H1 (cell line): ENCODE measurements around the gene ACOT7. TPM values are rescaled to one million over a fixed set of nuclear protein-coding genes. Genes with fewer than 3 reads are reported as not detected.

Experiments used
- ASH2L ChIP-seq: fragments of 200-600, 300-600 bp; sonication (generic); IDR thresholded peaks from one replicate; pipeline ENCODE4 v1.7.1; 2017; ENCODE audit warnings: low read length
- ATF2 ChIP-seq: IDR thresholded peaks from 2 replicates; pipeline ENCODE4 v1.6.1; 2012; ENCODE audit warnings: low read length, inconsistent platforms
- ATF3 ChIP-seq: IDR thresholded peaks from 2 replicates; pipeline ENCODE4 v1.6.1; 2011; ENCODE audit warnings: low read depth, mild to moderate bottlenecking, low read length; ENCODE audit not compliant: insufficient read depth
- CHD2 ChIP-seq: IDR thresholded peaks from 2 replicates; pipeline ENCODE4 v1.6.1; 2012; ENCODE audit warnings: low read length, improper control_type of control experiment
- EGR1 ChIP-seq: IDR thresholded peaks from 2 replicates; pipeline ENCODE4 v1.6.1; 2011; ENCODE audit warnings: low read depth, low read length, borderline replicate concordance
- FOSL1 ChIP-seq: IDR thresholded peaks from 2 replicates; pipeline ENCODE4 v1.6.1; 2011; ENCODE audit warnings: mild to moderate bottlenecking, low read depth, low read length, moderate library complexity; ENCODE audit not compliant: insufficient read depth
- HDAC2 ChIP-seq, 2 experiments: fragments of 300-600 bp in 1 of 2; sonication (generic) in 1 of 2; IDR thresholded peaks; 2 replicates each; pipeline ENCODE4 v1.6.1; 2011 to 2012; ENCODE audit warnings: low read depth in 2 of 2, low read length in 2 of 2, mild to moderate bottlenecking in 2 of 2, moderate library complexity in 2 of 2, borderline replicate concordance in 1 of 2, inconsistent platforms in 1 of 2
- RBBP5 ChIP-seq: IDR thresholded peaks from 2 replicates; pipeline ENCODE4 v1.7.1; 2012; ENCODE audit warnings: low read depth, mild to moderate bottlenecking, inconsistent platforms, low read length, moderate library complexity, borderline replicate concordance
- SIRT6 ChIP-seq: IDR thresholded peaks from one replicate; pipeline ENCODE4 v1.7.1; 2012; ENCODE audit warnings: low read length, inconsistent platforms
- polyA plus RNA-seq, 7 experiments: library from polyadenylated mRNA; depleted of rRNA in 3 of 7; stranded (reverse) in 5 of 7; unstranded in 2 of 7; fragments of >200 nt in 5 of 7; fragments of 200-250 nt in 2 of 7; gene quantifications; 1 replicate in 5 of 7; 2 replicates in 1 of 7; 4 replicates in 1 of 7; pipeline versions ENCODE4 v1.2.1 to v1.2.3, GENCODE V29; 2011 to 2013; ENCODE audit warnings: missing spikeins in 2 of 7, mixed read lengths in 2 of 7
- total RNA-seq: library from RNA; stranded (reverse); fragmentation: NEBNext Ultra II Directional; extraction: Animal tissue kit (Norgen Biotek cat#: 25700); gene quantifications from 2 replicates; pipeline ENCODE4 v1.2.1, GENCODE V29; 2021

Gene ACOT7
- total and polyA plus RNA-seq, 2 of the 8 experiments (the other 6 are each of a cell fraction or from before 2014, with no cell fraction given): 151 to 214 TPM

- TF ChIP-seq ATF2 (no peak), SIRT6 (no peak), ATF3 (no peak), RBBP5 (no peak), EGR1 (no peak), CHD2 (no peak), FOSL1 (no peak), ASH2L (no peak), HDAC2 (IDR thresholded peaks at IDR 0.05; ENCODE audit: borderline replicate concordance in 1 of 2, low read depth in 2 of 2, low read length in 2 of 2) (no peak)
These were observed 158.3 kb downstream of the ACOT7 start (continued) for GRCh38 chr1:6235296-6235677.
